K562 (cell line): Measurements from ENCODE around the gene PRKAG2.

ENCODE experiments used
- CTCF ChIP-seq, 3 experiments: IDR thresholded peaks in 2 of 3; conservative IDR thresholded peaks in 1 of 3; 2 replicates each; pipeline ENCODE4 v1.5.1; 2011 to 2012; ENCODE audit warnings: low read length in 3 of 3, mild to moderate bottlenecking in 3 of 3, control low read depth in 2 of 3, improper control_type of control experiment in 1 of 3, inconsistent platforms in 1 of 3, low read depth in 1 of 3, mixed read lengths in 1 of 3, moderate library complexity in 1 of 3; ENCODE audit not compliant: insufficient read depth in 2 of 3
- ZNF696 ChIP-seq: fragments of 250-450 bp; sonication (Bioruptor Pico); conservative IDR thresholded peaks from 2 replicates; pipeline ENCODE4 v1.4.0; 2020; ENCODE audit warnings: mild to moderate bottlenecking, moderate library complexity

GRCh38 chr7:151869109-151869428 lies 7.8 kb downstream of the PRKAG2 start:
- TF ChIP-seq ZNF696, result no peak
- TF ChIP-seq CTCF (IDR thresholded peaks at IDR 0.05 in 2 of 3, conservative IDR thresholded peaks at IDR 0.05 in 1 of 3; ENCODE audit: insufficient read depth in 2 of 3, low read depth in 1 of 3, low read length in 3 of 3), result no peak
